CD14-positive monocyte (primary cell): ENCODE measurements around the gene PPP1R10. TPM values are rescaled to one million over a fixed set of nuclear protein-coding genes. Genes with fewer than 3 reads are reported as not detected.

Source experiments
- DNase-seq, 3 donors: peaks; one replicate each; pipeline ENCODE4 v3.0.0-alpha.2; 2011 to 2022
- H2AFZ ChIP-seq: 2 replicates; pipeline ENCODE4 v1.6.0; 2012; ENCODE audit warnings: mild to moderate bottlenecking, low read depth, low read length, inconsistent platforms; ENCODE audit not compliant: insufficient read depth, poor library complexity, severe bottlenecking
- H3K27ac ChIP-seq, 2 donors: 1 replicate in 1 of 2; 2 replicates in 1 of 2; pipeline ENCODE4 v1.5.1; 2012 to 2013; ENCODE audit warnings: low read length in 2 of 2, control low read depth in 1 of 2, inconsistent platforms in 1 of 2, low read depth in 1 of 2, mild to moderate bottlenecking in 1 of 2
- H3K27me3 ChIP-seq, 2 donors: one replicate each; pipeline versions ENCODE4 v1.6.0 to v1.6.1; 2011 to 2013; ENCODE audit warnings: low read length in 2 of 2; ENCODE audit not compliant: control insufficient read depth in 2 of 2, insufficient read depth in 2 of 2
- H3K36me3 ChIP-seq, 2 donors: replicated peaks in 1 of 2; 1 replicate in 1 of 2; 2 replicates in 1 of 2; pipeline versions ENCODE4 v1.5.1 to v1.6.1; 2012 to 2013; ENCODE audit warnings: low read length in 2 of 2, control low read depth in 1 of 2, inconsistent platforms in 1 of 2, mild to moderate bottlenecking in 1 of 2; ENCODE audit not compliant: insufficient read depth in 2 of 2, control insufficient read depth in 1 of 2
- H3K4me1 ChIP-seq, 2 donors: 1 replicate in 1 of 2; 2 replicates in 1 of 2; pipeline versions ENCODE4 v1.5.1 to v1.6.1; 2012 to 2013; ENCODE audit warnings: low read length in 2 of 2, control low read depth in 1 of 2, inconsistent platforms in 1 of 2, mild to moderate bottlenecking in 1 of 2, moderate library complexity in 1 of 2; ENCODE audit not compliant: insufficient read depth in 2 of 2, control insufficient read depth in 1 of 2
- H3K4me2 ChIP-seq: replicated peaks from 2 replicates; pipeline ENCODE3; 2012; ENCODE audit warnings: low read length, moderate library complexity, mild to moderate bottlenecking; ENCODE audit not compliant: poor library complexity, severe bottlenecking; ENCODE audit errors: extremely low read depth
- H3K4me3 ChIP-seq, 3 experiments: fragments of 200-600 bp in 1 of 3; sonication (generic) in 1 of 3; replicated peaks in 1 of 3; 1 replicate in 2 of 3; 2 replicates in 1 of 3; pipeline ENCODE4 v1.5.1; 2011 to 2013; ENCODE audit warnings: low read length in 3 of 3, mild to moderate bottlenecking in 3 of 3, control low read depth in 2 of 3, low read depth in 2 of 3, inconsistent platforms in 1 of 3, moderate library complexity in 1 of 3
- H3K79me2 ChIP-seq: 2 replicates; pipeline ENCODE4 v1.6.0; 2012; ENCODE audit warnings: mild to moderate bottlenecking, control low read depth, inconsistent platforms, low read length, moderate library complexity; ENCODE audit not compliant: insufficient read depth
- H3K9ac ChIP-seq: 2 replicates; pipeline ENCODE4 v1.6.0; 2017; ENCODE audit warnings: low read length, mild to moderate bottlenecking; ENCODE audit not compliant: insufficient read depth, poor library complexity, severe bottlenecking
- H3K9me3 ChIP-seq, 2 donors: replicated peaks in 1 of 2; 1 replicate in 1 of 2; 2 replicates in 1 of 2; pipeline versions ENCODE4 v1.5.1 to v1.6.1; 2012 to 2013; ENCODE audit warnings: low read length in 2 of 2, control low read depth in 1 of 2; ENCODE audit not compliant: control insufficient read depth in 1 of 2, insufficient read depth in 1 of 2
- H4K20me1 ChIP-seq: 2 replicates; pipeline ENCODE4 v1.6.0; 2012; ENCODE audit warnings: mild to moderate bottlenecking, low read length, control low read depth, moderate library complexity; ENCODE audit not compliant: insufficient read depth
- H3K27ac Mint-ChIP-seq, 7 donors: one replicate each; pipeline ENCODE4 v1.8.0; 2020; ENCODE audit warnings: mild to moderate bottlenecking in 7 of 7, mixed read lengths in 7 of 7, moderate library complexity in 6 of 7, inconsistent platforms in 2 of 7
- H3K27me3 Mint-ChIP-seq, 3 donors: one replicate each; pipeline ENCODE4 v1.8.0; 2021 to 2022; ENCODE audit warnings: low read depth in 3 of 3, mild to moderate bottlenecking in 3 of 3, mixed read lengths in 3 of 3, moderate library complexity in 3 of 3, inconsistent platforms in 1 of 3
- H3K36me3 Mint-ChIP-seq, 2 donors: one replicate each; pipeline ENCODE4 v1.8.0; 2020; ENCODE audit warnings: mixed read lengths in 2 of 2, inconsistent platforms in 1 of 2, mild to moderate bottlenecking in 1 of 2
- H3K4me1 Mint-ChIP-seq: one replicate; pipeline ENCODE4 v1.8.0; 2020; ENCODE audit warnings: mild to moderate bottlenecking, mixed read lengths
- H3K4me3 Mint-ChIP-seq, 2 donors: one replicate each; pipeline ENCODE4 v1.8.0; 2020; ENCODE audit warnings: mild to moderate bottlenecking in 2 of 2, mixed read lengths in 2 of 2, moderate library complexity in 1 of 2
- H3K9me3 Mint-ChIP-seq, 7 donors: one replicate each; pipeline ENCODE4 v1.8.0; 2020 to 2022; ENCODE audit warnings: mixed read lengths in 7 of 7, mild to moderate bottlenecking in 6 of 7, moderate library complexity in 6 of 7, inconsistent platforms in 2 of 7
- CTCF ChIP-seq: fragments of 200-600 bp; IDR thresholded peaks from one replicate; pipeline ENCODE4 v1.8.0; 2022; ENCODE audit warnings: antibody characterized with exemption, mild to moderate bottlenecking
- WGBS: methylation state at CpG from one replicate; pipeline ENCODE4 v1.1.5; 2013; ENCODE audit warnings: missing lambda C conversion rate; ENCODE audit not compliant: insufficient coverage; 5-methylcytosine and 5-hydroxymethylcytosine counted together
- intact Hi-C, 2 donors: fragments of 100-400 bp; cut with micrococcal nuclease; formaldehyde crosslinking; loops; one replicate each; pipeline versions ENCODE4 v1.15.0 to v1.15.1; 2023
- polyA plus RNA-seq, 3 donors: library from polyadenylated mRNA; depleted of rRNA in 1 of 3; unstranded in 2 of 3; stranded (reverse) in 1 of 3; fragments of 300-500 nt in 2 of 3; fragments of >200 nt in 1 of 3; fragmentation: Illumina TruSeq in 2 of 3; gene quantifications; 1 replicate in 2 of 3; 2 replicates in 1 of 3; pipeline ENCODE4 v1.2.3, GENCODE V29; 2012 to 2021

The PPP1R10 gene
- polyA plus RNA-seq, 3 donors: 9.5 to 18.3 (median 16.4) TPM

GRCh38 chr6:30615958-30616810 lies 859 bp downstream of the PPP1R10 start:
- intact Hi-C loops: loop anchor here (2.0 to 5.0 kb wide), 8 partner anchors 45 to 129 kb away; partner anchors contain the start of genes GNL1 (in 2 of the 2), PRR3 (in 2 of the 2), ABCF1 (in 1 of the 2) and DHX16 (in 1 of the 2)
- Histone ChIP-seq H3K9ac (peak overlapping the region; percentile 98), H3K4me3 (peak overlapping the region; percentile 83 to 100 (median 90)), H3K4me1 (peaks cover 27 to 39% of the 10 kb centered on the region in 2 donors), H3K79me2 (peaks cover 85% of the 10 kb centered on the region), H3K27me3 (no peaks in the 10 kb centered on the region), H3K36me3 (peaks cover 13 to 32% of the 10 kb centered on the region in 2 donors), H3K9me3 (no peaks in the 10 kb centered on the region), H2AFZ (no peak overlapping the region), H4K20me1 (peaks cover 51% of the 10 kb centered on the region), H3K4me2 (peak overlapping the region; percentile 84), H3K27ac (peak overlapping the region; percentile 91 to 99)
- no peak for TF ChIP-seq CTCF
- WGBS: no CpG with 5 or more reads among the region's 10 CpGs
- DNase-seq: peak; percentile 31 to 67 (median 41)
- H3K36me3 Mint-ChIP-seq: peaks cover 40 to 55% of the 10 kb centered on the region in 2 donors
- peaks cover 37% of the 10 kb centered on the region for H3K4me1 Mint-ChIP-seq
- peak overlapping the region; percentile 99 to 100 (median 99) for H3K27ac Mint-ChIP-seq
- peaks cover 0 to 5% (median 1%) of the 10 kb centered on the region in 3 donors for H3K27me3 Mint-ChIP-seq
- H3K4me3 Mint-ChIP-seq: peak overlapping the region; percentile 99
- H3K9me3 Mint-ChIP-seq: peaks cover 0 to 9% (median 5%) of the 10 kb centered on the region in 7 donors

GRCh38 chr6:30615219-30615957 lies 1.7 kb downstream of the PPP1R10 start:
- H3K9me3 Mint-ChIP-seq: peaks cover 0 to 9% (median 5%) of the 10 kb centered on the region in 7 donors
- no peaks in the 10 kb centered on the region for H3K9me3 ChIP-seq
- H3K79me2 ChIP-seq: peaks cover 84% of the 10 kb centered on the region
- peak overlapping the region; percentile 84 for H3K4me2 ChIP-seq
- peak overlapping the region; percentile 83 to 100 (median 90) for H3K4me3 ChIP-seq
- peak overlapping the region; percentile 99 to 100 (median 99) for H3K27ac Mint-ChIP-seq
- H3K9ac ChIP-seq: peak overlapping the region; percentile 98
- H3K27me3 Mint-ChIP-seq: peaks cover 0 to 5% (median 1%) of the 10 kb centered on the region in 3 donors
- H3K27me3 ChIP-seq: no peaks in the 10 kb centered on the region
- WGBS: 0% methylated on average over 2 of the region's 10 CpGs
- peaks cover 13 to 32% of the 10 kb centered on the region in 2 donors for H3K36me3 ChIP-seq
- H3K4me1 ChIP-seq: peaks cover 27 to 39% of the 10 kb centered on the region in 2 donors
- peak overlapping the region; percentile 99 for H3K4me3 Mint-ChIP-seq
- H3K36me3 Mint-ChIP-seq: peaks cover 38 to 50% of the 10 kb centered on the region in 2 donors
- peaks cover 59% of the 10 kb centered on the region for H4K20me1 ChIP-seq
- TF ChIP-seq CTCF: no peak
- H3K27ac ChIP-seq: peak overlapping the region; percentile 91 to 99
- DNase-seq: peak; percentile 35 to 47 (median 43)
- intact Hi-C loops: loop anchor here (5.0 kb wide), 4 partner anchors 67 to 128 kb away; partner anchors contain the start of genes FLOT1 (in 1 of the 2), HLA-E (in 1 of the 2), IER3 (in 1 of the 2) and TUBB (in 1 of the 2)
- peaks cover 40% of the 10 kb centered on the region for H3K4me1 Mint-ChIP-seq
- no peak overlapping the region for H2AFZ ChIP-seq
